Liver (tissue), 3 donors: ENCODE data around the gene CRACR2A.

Source experiments
- FOXA2 ChIP-seq: IDR thresholded peaks from 2 replicates; pipeline ENCODE4 v1.6.1; 2016; ENCODE audit warnings: antibody characterized with exemption
- GABPA ChIP-seq, 2 donors: IDR thresholded peaks in 1 of 2; conservative IDR thresholded peaks in 1 of 2; 2 replicates each; pipeline ENCODE4 v1.6.1; 2016; ENCODE audit warnings: antibody characterized with exemption in 2 of 2, mild to moderate bottlenecking in 1 of 2, moderate library complexity in 1 of 2
- JUND ChIP-seq, 2 donors: IDR thresholded peaks; 2 replicates each; pipeline ENCODE4 v1.6.1; 2016; ENCODE audit warnings: antibody characterized with exemption in 2 of 2
- RAD21 ChIP-seq, 2 donors: IDR thresholded peaks; 2 replicates each; pipeline ENCODE4 v1.6.1; 2016; ENCODE audit warnings: antibody characterized with exemption in 2 of 2, mild to moderate bottlenecking in 2 of 2
- RXRA ChIP-seq, 2 donors: IDR thresholded peaks; 2 replicates each; pipeline ENCODE4 v1.6.1; 2017 to 2018; ENCODE audit warnings: antibody characterized with exemption in 2 of 2, mild to moderate bottlenecking in 1 of 2
- TAF1 ChIP-seq: conservative IDR thresholded peaks from 2 replicates; pipeline ENCODE4 v1.6.1; 2016; ENCODE audit warnings: antibody characterized with exemption, mild to moderate bottlenecking
- YY1 ChIP-seq: IDR thresholded peaks from 2 replicates; pipeline ENCODE4 v1.6.1; 2016; ENCODE audit warnings: antibody characterized with exemption, mild to moderate bottlenecking
- TF ChIP-seq, protein P1 (sequence below): fragments of 150-350 bp; IDR thresholded peaks from 2 replicates; pipeline ENCODE4 v1.5.1; 2017; ENCODE audit warnings: improper control_type of control experiment, low read depth, low read length; ENCODE audit not compliant: missing input control
- TF ChIP-seq, protein P2 (sequence below): IDR thresholded peaks from 2 replicates; pipeline ENCODE4 v1.6.1; 2016; ENCODE audit warnings: antibody characterized with exemption
- TF ChIP-seq, protein P3 (sequence below): IDR thresholded peaks from 2 replicates; pipeline ENCODE4 v1.6.1; 2016; ENCODE audit warnings: antibody characterized with exemption
- donor health status: healthy.
- donor health status: healthy.

- TF ChIP-seq, protein P1, sequence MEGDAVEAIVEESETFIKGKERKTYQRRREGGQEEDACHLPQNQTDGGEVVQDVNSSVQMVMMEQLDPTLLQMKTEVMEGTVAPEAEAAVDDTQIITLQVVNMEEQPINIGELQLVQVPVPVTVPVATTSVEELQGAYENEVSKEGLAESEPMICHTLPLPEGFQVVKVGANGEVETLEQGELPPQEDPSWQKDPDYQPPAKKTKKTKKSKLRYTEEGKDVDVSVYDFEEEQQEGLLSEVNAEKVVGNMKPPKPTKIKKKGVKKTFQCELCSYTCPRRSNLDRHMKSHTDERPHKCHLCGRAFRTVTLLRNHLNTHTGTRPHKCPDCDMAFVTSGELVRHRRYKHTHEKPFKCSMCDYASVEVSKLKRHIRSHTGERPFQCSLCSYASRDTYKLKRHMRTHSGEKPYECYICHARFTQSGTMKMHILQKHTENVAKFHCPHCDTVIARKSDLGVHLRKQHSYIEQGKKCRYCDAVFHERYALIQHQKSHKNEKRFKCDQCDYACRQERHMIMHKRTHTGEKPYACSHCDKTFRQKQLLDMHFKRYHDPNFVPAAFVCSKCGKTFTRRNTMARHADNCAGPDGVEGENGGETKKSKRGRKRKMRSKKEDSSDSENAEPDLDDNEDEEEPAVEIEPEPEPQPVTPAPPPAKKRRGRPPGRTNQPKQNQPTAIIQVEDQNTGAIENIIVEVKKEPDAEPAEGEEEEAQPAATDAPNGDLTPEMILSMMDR, result no peak
- TF ChIP-seq RXRA (IDR thresholded peaks at IDR 0.05), result no peak
- no peak for TF ChIP-seq RAD21 (IDR thresholded peaks at IDR 0.05)
- no peak for TF ChIP-seq FOXA2
- TF ChIP-seq, protein P2, sequence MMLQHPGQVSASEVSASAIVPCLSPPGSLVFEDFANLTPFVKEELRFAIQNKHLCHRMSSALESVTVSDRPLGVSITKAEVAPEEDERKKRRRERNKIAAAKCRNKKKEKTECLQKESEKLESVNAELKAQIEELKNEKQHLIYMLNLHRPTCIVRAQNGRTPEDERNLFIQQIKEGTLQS, result no peak
- TF ChIP-seq, protein P3, sequence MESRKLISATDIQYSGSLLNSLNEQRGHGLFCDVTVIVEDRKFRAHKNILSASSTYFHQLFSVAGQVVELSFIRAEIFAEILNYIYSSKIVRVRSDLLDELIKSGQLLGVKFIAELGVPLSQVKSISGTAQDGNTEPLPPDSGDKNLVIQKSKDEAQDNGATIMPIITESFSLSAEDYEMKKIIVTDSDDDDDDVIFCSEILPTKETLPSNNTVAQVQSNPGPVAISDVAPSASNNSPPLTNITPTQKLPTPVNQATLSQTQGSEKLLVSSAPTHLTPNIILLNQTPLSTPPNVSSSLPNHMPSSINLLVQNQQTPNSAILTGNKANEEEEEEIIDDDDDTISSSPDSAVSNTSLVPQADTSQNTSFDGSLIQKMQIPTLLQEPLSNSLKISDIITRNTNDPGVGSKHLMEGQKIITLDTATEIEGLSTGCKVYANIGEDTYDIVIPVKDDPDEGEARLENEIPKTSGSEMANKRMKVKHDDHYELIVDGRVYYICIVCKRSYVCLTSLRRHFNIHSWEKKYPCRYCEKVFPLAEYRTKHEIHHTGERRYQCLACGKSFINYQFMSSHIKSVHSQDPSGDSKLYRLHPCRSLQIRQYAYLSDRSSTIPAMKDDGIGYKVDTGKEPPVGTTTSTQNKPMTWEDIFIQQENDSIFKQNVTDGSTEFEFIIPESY, result no peak
- no peak for TF ChIP-seq YY1
- no peak for TF ChIP-seq TAF1
- TF ChIP-seq GABPA (IDR thresholded peaks at IDR 0.05 in 1 of 2, conservative IDR thresholded peaks at IDR 0.05 in 1 of 2), result no peak
- no peak for TF ChIP-seq JUND (IDR thresholded peaks at IDR 0.05)
Measured at GRCh38 chr12:3632754-3633153, 120.2 kb downstream of the CRACR2A start.
